Effector memory CD8-positive, alpha-beta T cell (primary cell): ENCODE measurements around the gene GPR4.

Source experiments
- ATAC-seq: fragments of 150-1000 bp; cut with Tn5 transposase; replicated peaks from 2 replicates; pipeline ENCODE4 v1.10.0; 2021; ENCODE audit warnings: mild to moderate bottlenecking, moderate library complexity
- DNase-seq, 3 experiments: peaks; one replicate each; pipeline ENCODE4 v3.0.0; 2021
- H3K27ac Mint-ChIP-seq, 2 donors: one replicate each; pipeline ENCODE4 v1.8.0; 2022; ENCODE audit warnings: mild to moderate bottlenecking in 2 of 2, mixed read lengths in 2 of 2, moderate library complexity in 2 of 2
- H3K27me3 Mint-ChIP-seq, 2 donors: one replicate each; pipeline ENCODE4 v1.8.0; 2022; ENCODE audit warnings: mixed read lengths in 2 of 2
- H3K36me3 Mint-ChIP-seq: one replicate; pipeline ENCODE4 v1.8.0; 2022; ENCODE audit warnings: mild to moderate bottlenecking, moderate library complexity, mixed read lengths; ENCODE audit not compliant: insufficient read depth
- H3K4me1 Mint-ChIP-seq, 2 donors: one replicate each; pipeline ENCODE4 v1.8.0; 2022; ENCODE audit warnings: low read depth in 2 of 2, mixed read lengths in 2 of 2
- H3K4me3 Mint-ChIP-seq, 2 donors: one replicate each; pipeline ENCODE4 v1.8.0; 2022; ENCODE audit warnings: mild to moderate bottlenecking in 2 of 2, mixed read lengths in 2 of 2, moderate library complexity in 2 of 2
- H3K9me3 Mint-ChIP-seq, 2 donors: one replicate each; pipeline ENCODE4 v1.8.0; 2022; ENCODE audit warnings: mixed read lengths in 2 of 2

The GPR4 gene

DNA sequence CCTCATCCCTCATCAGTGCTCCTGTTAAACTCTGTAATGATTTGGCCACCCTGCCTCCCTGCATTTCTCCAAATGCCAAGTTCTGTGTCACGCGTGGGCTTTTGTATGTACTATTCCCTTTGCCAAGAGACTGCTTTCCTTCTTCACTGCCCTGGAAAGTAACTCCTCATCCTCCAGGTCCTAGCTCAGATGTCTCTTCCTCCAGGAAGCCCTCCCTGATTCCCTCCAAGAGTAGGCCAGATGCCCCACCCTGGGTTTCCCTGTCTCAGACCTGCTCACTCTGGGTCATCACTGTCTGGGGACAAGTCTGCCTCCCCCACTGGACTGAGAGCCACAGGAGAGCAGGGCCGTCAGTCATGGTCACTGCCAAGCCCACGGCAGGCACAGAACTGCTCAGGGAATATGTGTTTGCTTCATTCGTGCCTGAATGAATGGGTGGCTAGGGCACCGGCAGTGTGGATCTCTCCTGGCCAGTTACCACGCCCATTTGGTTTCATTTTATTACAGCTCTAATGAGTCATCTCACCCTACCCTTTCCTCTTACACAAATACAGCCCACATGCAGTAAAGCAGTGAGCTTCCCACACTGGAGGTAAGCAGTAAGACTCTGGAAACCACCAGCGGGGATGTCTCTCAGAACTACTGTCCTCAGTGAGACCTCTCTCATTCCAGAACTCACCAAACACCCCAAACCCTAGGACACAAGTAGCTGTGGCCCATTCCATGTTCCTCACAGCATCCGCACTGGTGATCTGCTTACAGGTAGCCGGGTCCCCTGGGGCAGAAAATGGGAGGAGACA, 12.1 kb upstream of the GPR4 start:
- peak overlapping the region in 1 of 2 donors; percentile 7 for H3K4me3 Mint-ChIP-seq
- peaks cover 59% of the 10 kb centered on the region for H3K36me3 Mint-ChIP-seq
- peak overlapping the region; percentile 88 to 91 for H3K27ac Mint-ChIP-seq

DNA sequence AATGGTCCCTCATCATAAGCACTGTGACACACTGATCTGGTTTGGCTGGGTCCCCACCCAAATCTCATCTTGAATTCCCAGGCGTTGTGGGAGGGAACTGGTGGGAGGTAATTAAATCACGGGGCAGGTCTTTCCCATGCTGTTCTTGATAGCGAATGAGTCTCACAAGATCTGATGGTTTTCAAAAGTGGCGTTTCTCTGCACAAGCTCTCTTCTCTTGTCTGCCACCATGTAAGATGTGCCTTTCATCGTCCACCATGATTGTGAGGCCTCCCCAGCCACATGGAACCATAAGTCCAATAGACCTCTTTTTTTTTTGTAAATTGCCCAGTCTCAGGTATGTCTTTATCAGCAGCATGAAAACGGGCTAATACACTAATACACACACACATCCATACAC, 6.9 kb upstream of the GPR4 start:
- Mint-ChIP-seq H3K4me3 (no peak overlapping the region), H3K9me3 (no peaks in the 10 kb centered on the region), H3K27ac (peak overlapping the region in 1 of 2 donors; percentile 35), H3K36me3 (peaks cover 45% of the 10 kb centered on the region), H3K4me1 (peaks cover 4 to 8% of the 10 kb centered on the region in 2 donors), H3K27me3 (no peaks in the 10 kb centered on the region)
- DNase-seq, result no peak
- no peak for ATAC-seq

More for the DNA sequence above, 12.1 kb upstream of the GPR4 start:
- no peaks in the 10 kb centered on the region for H3K27me3 Mint-ChIP-seq
- H3K9me3 Mint-ChIP-seq, result no peaks in the 10 kb centered on the region
- DNase-seq, result no peak
- H3K4me1 Mint-ChIP-seq, result peaks cover 16% of the 10 kb centered on the region in 2 donors
- ATAC-seq, result peak; percentile 71

- H3K4me3 Mint-ChIP-seq, result no peak overlapping the region
- H3K4me1 Mint-ChIP-seq, result peaks cover 4 to 7% of the 10 kb centered on the region in 2 donors
- peak overlapping the region in 1 of 2 donors; percentile 33 for H3K27ac Mint-ChIP-seq
- H3K27me3 Mint-ChIP-seq, result peaks cover 13 to 15% of the 10 kb centered on the region in 2 donors
- peaks cover 36% of the 10 kb centered on the region for H3K36me3 Mint-ChIP-seq
- ATAC-seq, result peak; percentile 24
- DNase-seq, result peak; percentile 20 to 38 (median 30)
- no peaks in the 10 kb centered on the region for H3K9me3 Mint-ChIP-seq
These were observed 5.3 kb upstream of the GPR4 start for GRCh38 chr19:45607071-45608029.

DNA sequence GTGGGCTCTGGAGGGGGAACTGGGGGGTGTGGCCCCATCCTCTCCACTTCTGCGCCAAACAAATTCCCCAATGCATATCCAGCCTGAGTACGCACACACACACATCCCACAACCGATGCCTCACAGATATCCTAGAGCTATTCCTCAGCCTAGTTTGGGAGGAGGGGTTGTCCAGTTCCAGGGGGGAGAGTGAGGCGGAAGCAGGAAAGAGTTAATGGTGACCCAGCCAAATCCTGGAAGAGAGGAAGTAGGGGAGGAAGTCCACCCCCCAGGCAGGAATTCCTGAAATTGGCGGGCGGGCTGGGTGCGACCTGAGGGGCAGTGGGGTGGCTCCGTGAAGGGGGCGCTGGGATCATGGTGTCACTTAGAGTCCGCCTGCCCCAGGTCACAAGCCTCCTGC, 897 bp downstream of the GPR4 start:
- Mint-ChIP-seq H3K27ac (peak overlapping the region in 1 of 2 donors; percentile 12), H3K36me3 (peaks cover 4% of the 10 kb centered on the region), H3K9me3 (no peaks in the 10 kb centered on the region), H3K4me1 (peaks cover 17 to 23% of the 10 kb centered on the region in 2 donors), H3K4me3 (no peak overlapping the region), H3K27me3 (peaks cover 75 to 77% of the 10 kb centered on the region in 2 donors)
- ATAC-seq, result no peak
- no peak for DNase-seq

GRCh38 chr19:45600340-45600885, 1.6 kb downstream of the GPR4 start:
- no peaks in the 10 kb centered on the region for H3K9me3 Mint-ChIP-seq
- H3K4me1 Mint-ChIP-seq, result peaks cover 17 to 23% of the 10 kb centered on the region in 2 donors
- DNase-seq, result no peak
- peaks cover 77 to 84% of the 10 kb centered on the region in 2 donors for H3K27me3 Mint-ChIP-seq
- peaks cover 3% of the 10 kb centered on the region for H3K36me3 Mint-ChIP-seq
- H3K27ac Mint-ChIP-seq, result peak overlapping the region in 1 of 2 donors; percentile 36
- ATAC-seq, result no peak
- no peak overlapping the region for H3K4me3 Mint-ChIP-seq

DNA sequence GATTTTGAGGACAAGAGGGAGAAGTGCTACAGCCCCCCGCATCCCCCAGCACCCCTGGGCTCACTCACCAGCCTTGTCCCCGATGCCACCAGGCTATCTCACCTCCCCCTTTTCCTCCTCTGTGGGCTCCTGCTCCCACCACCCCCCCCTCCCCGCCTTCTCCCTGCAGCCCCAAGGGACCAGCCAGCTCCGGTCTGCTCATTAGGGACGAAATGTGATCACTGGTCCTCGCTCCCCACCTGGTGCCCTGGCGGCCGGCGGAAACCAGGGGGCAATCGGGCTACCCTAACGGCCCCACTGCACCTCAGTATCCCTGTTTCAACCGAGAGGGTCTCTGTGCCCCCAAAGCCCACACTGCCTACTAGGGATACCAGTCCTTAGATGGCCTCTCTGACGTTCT, 2.7 kb downstream of the GPR4 start:
- H3K4me1 Mint-ChIP-seq, result peaks cover 17 to 23% of the 10 kb centered on the region in 2 donors
- H3K36me3 Mint-ChIP-seq, result peaks cover 3% of the 10 kb centered on the region
- no peaks in the 10 kb centered on the region for H3K9me3 Mint-ChIP-seq
- no peak overlapping the region for H3K4me3 Mint-ChIP-seq
- no peak overlapping the region for H3K27ac Mint-ChIP-seq
- no peak for ATAC-seq
- peaks cover 77 to 87% of the 10 kb centered on the region in 2 donors for H3K27me3 Mint-ChIP-seq
- DNase-seq, result no peak

DNA sequence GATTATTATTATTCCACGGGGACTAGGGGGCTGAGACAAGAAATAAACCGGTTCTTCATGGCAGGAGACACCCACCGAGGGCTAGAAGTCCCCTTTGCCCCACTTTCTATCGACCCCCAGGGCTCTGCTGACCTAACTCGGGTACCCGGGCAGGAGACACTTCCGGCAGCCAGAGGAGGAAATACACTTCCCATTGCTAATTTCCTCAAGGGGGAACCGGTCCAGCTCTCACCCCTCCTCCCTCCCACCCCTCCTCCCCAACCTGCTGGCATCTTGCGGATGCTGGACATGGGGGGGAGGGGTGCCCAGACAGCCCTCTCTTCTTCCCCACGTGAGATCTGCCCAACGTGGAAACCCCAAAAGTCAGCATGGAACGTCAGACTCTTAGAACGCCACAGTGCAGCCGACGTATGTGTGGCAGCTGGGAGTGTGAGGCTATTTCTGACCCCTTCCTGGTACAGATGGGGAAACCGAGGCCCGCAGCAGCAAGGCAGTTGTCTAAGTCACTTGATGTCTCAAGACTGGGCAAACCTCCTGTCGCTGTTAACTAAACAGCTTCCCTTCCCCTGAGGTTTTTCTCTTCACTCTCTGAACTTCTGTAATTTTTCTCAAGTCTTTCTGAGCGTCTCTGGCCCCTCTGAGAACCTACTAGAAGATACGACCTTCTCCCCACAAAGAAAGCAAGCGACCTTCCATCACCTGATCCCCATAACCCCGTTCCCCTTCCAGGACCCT, 3.6 kb downstream of the GPR4 start:
- DNase-seq (no peak), ATAC-seq (peak; percentile 19)
- H3K9me3 Mint-ChIP-seq, result no peaks in the 10 kb centered on the region
- H3K4me3 Mint-ChIP-seq, result peak overlapping the region in 1 of 2 donors; percentile 26
- peaks cover 74 to 83% of the 10 kb centered on the region in 2 donors for H3K27me3 Mint-ChIP-seq
- H3K27ac Mint-ChIP-seq, result no peak overlapping the region
- H3K36me3 Mint-ChIP-seq, result peaks cover 3% of the 10 kb centered on the region
- peaks cover 17 to 23% of the 10 kb centered on the region in 2 donors for H3K4me1 Mint-ChIP-seq

DNA sequence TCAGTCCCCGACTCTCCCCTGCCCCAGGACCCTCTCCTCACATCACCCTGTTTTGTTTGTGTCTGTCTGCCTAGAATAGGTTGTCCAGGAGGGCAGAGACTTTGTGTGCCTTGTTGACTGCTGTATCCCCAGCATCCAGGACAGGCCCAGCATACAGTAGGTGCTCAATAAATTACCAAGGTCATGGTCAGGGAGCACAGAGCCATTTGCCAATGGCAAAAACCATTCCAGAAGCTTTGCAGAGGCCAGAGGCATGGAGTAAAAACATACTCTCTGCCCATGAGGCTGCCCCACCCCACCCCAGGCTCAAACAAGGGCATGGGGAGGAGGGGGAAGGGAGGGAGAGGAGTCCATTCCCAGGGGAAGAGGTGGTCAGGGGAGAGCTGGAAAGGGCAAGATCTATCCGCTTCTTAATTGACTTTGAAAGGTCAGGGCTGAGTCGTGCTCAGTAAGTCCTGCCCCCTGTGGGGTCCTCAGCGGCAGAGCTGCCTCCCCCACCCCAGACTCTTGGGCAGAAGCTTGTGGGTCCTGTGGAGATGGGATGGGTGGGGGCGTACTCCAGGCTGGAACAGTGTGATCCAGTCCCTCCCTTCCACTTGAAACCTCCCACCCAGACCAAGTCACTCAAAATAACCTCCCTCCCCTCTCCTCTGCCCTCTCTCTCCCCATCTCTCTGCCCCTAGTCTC, 4.4 kb downstream of the GPR4 start:
- Mint-ChIP-seq H3K4me1 (peaks cover 17 to 21% of the 10 kb centered on the region in 2 donors), H3K9me3 (no peaks in the 10 kb centered on the region), H3K36me3 (peaks cover 3% of the 10 kb centered on the region), H3K27ac (no peak overlapping the region), H3K4me3 (no peak overlapping the region), H3K27me3 (peaks cover 67 to 76% of the 10 kb centered on the region in 2 donors)
- no peak for DNase-seq
- ATAC-seq, result no peak

DNA sequence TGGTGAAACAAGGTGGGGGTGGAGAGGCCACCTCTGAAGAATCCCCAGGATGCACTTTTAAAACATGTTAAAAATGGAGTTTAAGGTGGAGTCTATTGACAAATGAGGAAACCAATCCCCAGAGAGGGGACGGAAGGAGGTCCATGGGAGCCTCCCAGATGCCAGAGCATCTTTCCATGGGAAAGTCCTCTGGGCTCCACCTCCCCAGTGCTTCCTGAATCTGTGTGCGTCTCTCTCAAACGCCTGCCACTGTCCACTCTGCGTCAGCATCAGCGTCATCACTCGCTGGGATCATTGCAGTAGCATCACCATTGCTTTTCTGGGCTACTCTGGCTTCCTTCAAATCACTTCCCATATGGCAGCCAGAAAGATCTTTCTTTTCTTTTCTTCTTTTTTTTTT, 6.2 kb downstream of the GPR4 start:
- Mint-ChIP-seq H3K36me3 (peaks cover 3% of the 10 kb centered on the region), H3K4me3 (no peak overlapping the region), H3K27ac (no peak overlapping the region), H3K4me1 (peaks cover 10 to 12% of the 10 kb centered on the region in 2 donors), H3K9me3 (no peaks in the 10 kb centered on the region), H3K27me3 (peaks cover 66 to 76% of the 10 kb centered on the region in 2 donors)
- DNase-seq (no peak), ATAC-seq (no peak)

DNA sequence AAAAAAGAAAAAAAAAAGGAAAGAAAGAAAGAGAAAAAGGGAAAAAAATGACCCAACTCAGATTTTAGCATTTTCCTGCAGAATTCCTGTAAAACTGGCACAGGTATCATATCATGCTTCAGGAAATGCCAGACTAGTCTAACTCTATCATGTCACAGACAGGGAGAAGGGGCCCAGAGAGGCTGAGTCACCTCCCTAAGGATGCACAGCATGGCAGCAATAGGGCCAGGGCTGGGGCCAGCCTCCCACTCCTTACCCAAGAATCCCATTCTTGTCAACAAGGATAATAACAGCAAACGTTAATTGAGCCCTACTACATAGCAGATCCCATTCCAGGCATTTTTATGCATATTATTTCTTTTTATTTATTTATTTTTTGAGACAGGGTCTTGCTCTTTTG, 8.5 kb downstream of the GPR4 start:
- H3K4me1 Mint-ChIP-seq, result peaks cover 3 to 8% of the 10 kb centered on the region in 2 donors
- H3K27ac Mint-ChIP-seq, result no peak overlapping the region
- peaks cover 57 to 69% of the 10 kb centered on the region in 2 donors for H3K27me3 Mint-ChIP-seq
- no peaks in the 10 kb centered on the region for H3K9me3 Mint-ChIP-seq
- DNase-seq (no peak), ATAC-seq (no peak)
- peaks cover 1% of the 10 kb centered on the region for H3K36me3 Mint-ChIP-seq
- no peak overlapping the region for H3K4me3 Mint-ChIP-seq

- Mint-ChIP-seq H3K9me3 (no peaks in the 10 kb centered on the region), H3K4me3 (no peak overlapping the region), H3K36me3 (no peaks in the 10 kb centered on the region), H3K27me3 (peaks cover 45 to 58% of the 10 kb centered on the region in 2 donors), H3K27ac (no peak overlapping the region), H3K4me1 (no peaks in the 10 kb centered on the region)
- ATAC-seq, result no peak
- DNase-seq, result no peak
These were observed 9.6 kb downstream of the GPR4 start for GRCh38 chr19:45592366-45592765.

- DNase-seq, result no peak
- Mint-ChIP-seq H3K9me3 (no peaks in the 10 kb centered on the region), H3K36me3 (no peaks in the 10 kb centered on the region), H3K4me1 (no peaks in the 10 kb centered on the region), H3K27ac (no peak overlapping the region), H3K4me3 (no peak overlapping the region), H3K27me3 (peaks cover 38 to 50% of the 10 kb centered on the region in 2 donors)
- no peak for ATAC-seq
These were observed 10.4 kb downstream of the GPR4 start for GRCh38 chr19:45591638-45592005.
